K562 (cell line): ENCODE measurements around the gene POR. TPM values are rescaled to one million over a fixed set of nuclear protein-coding genes. Genes with fewer than 3 reads are reported as not detected.

Experiments
- ARHGAP35 ChIP-seq: fragments of 450-650 bp; IDR thresholded peaks from 2 replicates; pipeline ENCODE4 v1.6.1; 2018; ENCODE audit not compliant: partially characterized antibody
- CHCHD3 ChIP-seq: fragments of 250-450 bp; sonication (Bioruptor Pico); IDR thresholded peaks from 2 replicates; pipeline ENCODE4 v2.1.2; 2022; ENCODE audit warnings: mild to moderate bottlenecking
- ELF1 ChIP-seq: fragments of 200-800 bp; sonication (Bioruptor generic); IDR thresholded peaks from 2 replicates; pipeline ENCODE4 v1.6.1; 2016; ENCODE audit warnings: missing genetic modification characterization, missing compliant biosample characterization
- EWSR1 ChIP-seq: fragments of 450-650 bp; IDR thresholded peaks from 2 replicates; pipeline ENCODE4 v1.6.1; 2018; ENCODE audit warnings: borderline replicate concordance, mild to moderate bottlenecking, low read depth, moderate library complexity; ENCODE audit not compliant: partially characterized antibody
- GTF2F1 ChIP-seq: IDR thresholded peaks from 2 replicates; pipeline ENCODE4 v1.6.1; 2011; ENCODE audit warnings: low read depth, low read length, improper control_type of control experiment
- ILK ChIP-seq: fragments of 450-650 bp; IDR thresholded peaks from 2 replicates; pipeline ENCODE4 v1.6.1; 2016; ENCODE audit warnings: missing genetic modification characterization, low read depth, mild to moderate bottlenecking, missing compliant biosample characterization, moderate library complexity, borderline replicate concordance
- MAZ ChIP-seq, 2 experiments: fragments of 450-650 bp in 1 of 2; sonication (generic) in 1 of 2; formaldehyde crosslinking; IDR thresholded peaks in 1 of 2; conservative IDR thresholded peaks in 1 of 2; 2 replicates each; pipeline versions ENCODE4 v1.4.0 to v1.5.0; 2020; ENCODE audit warnings: mild to moderate bottlenecking in 1 of 2, missing genetic modification reagents in 1 of 2
- MCM2 ChIP-seq: fragments of 450-650 bp; IDR thresholded peaks from 2 replicates; pipeline ENCODE4 v1.6.1; 2017; ENCODE audit warnings: low read depth, mild to moderate bottlenecking
- NFXL1 ChIP-seq: fragments of 450-650 bp; formaldehyde crosslinking; IDR thresholded peaks from 2 replicates; pipeline ENCODE4 v1.4.0; 2021; ENCODE audit warnings: mild to moderate bottlenecking
- PBX2 ChIP-seq, 2 experiments: IDR thresholded peaks in 1 of 2; conservative IDR thresholded peaks in 1 of 2; 2 replicates each; pipeline ENCODE4 v1.6.1; 2016; ENCODE audit warnings: low read depth in 2 of 2, mild to moderate bottlenecking in 1 of 2, missing compliant biosample characterization in 1 of 2, missing genetic modification characterization in 1 of 2, moderate library complexity in 1 of 2
- PHF21A ChIP-seq: fragments of 450-650 bp; IDR thresholded peaks from 2 replicates; pipeline ENCODE4 v1.6.1; 2017; ENCODE audit warnings: low read depth, borderline replicate concordance
- PHTF2 ChIP-seq: fragments of 250-450 bp; sonication (Bioruptor Pico); IDR thresholded peaks from 2 replicates; pipeline ENCODE4 v1.5.0; 2021; ENCODE audit warnings: mild to moderate bottlenecking
- PREB ChIP-seq: sonication (generic); formaldehyde crosslinking; IDR thresholded peaks from 2 replicates; pipeline ENCODE4 v1.8.1; 2023; ENCODE audit warnings: mild to moderate bottlenecking, missing genetic modification reagents
- SAFB ChIP-seq: fragments of 200-400 bp; formaldehyde crosslinking; IDR thresholded peaks from 2 replicates; pipeline ENCODE4 v1.6.1; 2017; ENCODE audit warnings: low read depth, low read length, borderline replicate concordance
- SFPQ ChIP-seq: fragments of 200-400 bp; formaldehyde crosslinking; IDR thresholded peaks from 2 replicates; pipeline ENCODE4 v1.6.1; 2017; ENCODE audit warnings: mild to moderate bottlenecking, low read depth, low read length, moderate library complexity
- SIRT6 ChIP-seq: IDR thresholded peaks from one replicate; pipeline ENCODE4 v1.6.1; 2012; ENCODE audit warnings: low read depth, mild to moderate bottlenecking, control low read depth, inconsistent platforms, low read length, moderate library complexity
- XRCC3 ChIP-seq: fragments of 450-650 bp; IDR thresholded peaks from 2 replicates; pipeline ENCODE4 v1.6.1; 2017; ENCODE audit warnings: mild to moderate bottlenecking, moderate library complexity
- ZC3H8 ChIP-seq: fragments of 450-650 bp; IDR thresholded peaks from 2 replicates; pipeline ENCODE4 v1.6.1; 2017
- ZFPM2 ChIP-seq: fragments of 250-450 bp; sonication (Bioruptor Pico); IDR thresholded peaks from 2 replicates; pipeline ENCODE4 v1.5.1; 2022; ENCODE audit warnings: mild to moderate bottlenecking
- ZNF232 ChIP-seq: sonication (generic); formaldehyde crosslinking; IDR thresholded peaks from 2 replicates; pipeline ENCODE4 v1.8.0; 2022; ENCODE audit warnings: mild to moderate bottlenecking, missing genetic modification reagents
- ZNF436 ChIP-seq: fragments of 250-450, 450-650 bp; sonication (Bioruptor Pico); formaldehyde crosslinking; IDR thresholded peaks from 2 replicates; pipeline ENCODE4 v1.7.0; 2020; ENCODE audit warnings: mild to moderate bottlenecking
- polyA plus RNA-seq, 8 experiments: library from polyadenylated mRNA; depleted of rRNA in 4 of 8; stranded (reverse) in 5 of 8; unstranded in 3 of 8; fragments of >200 nt; fragmentation: Nextera tagmentation in 2 of 8; fragmentation: Illumina TruSeq in 1 of 8; extraction: Ambion mirVana in 2 of 8; extraction: Trizol in 1 of 8; gene quantifications; 2 replicates each; pipeline versions ENCODE4 v1.2.1 to v1.2.3, GENCODE V29; 2011 to 2014; ENCODE audit warnings: inconsistent platforms in 1 of 8, missing spikeins in 1 of 8
- total RNA-seq, 7 experiments: library from RNA; depleted of rRNA in 6 of 7; stranded (reverse); fragments of >200 nt in 6 of 7; fragmentation: Illumina TruSeq in 2 of 7; extraction: Trizol in 2 of 7; gene quantifications; 2 replicates each; pipeline versions ENCODE4 v1.2.1 to v1.2.3, GENCODE V29; 2011 to 2021; ENCODE audit warnings: low replicate concordance in 1 of 7

The POR gene
- total and polyA plus RNA-seq, 9 of the 15 experiments (the other 6 are each of a cell fraction or from before 2014, with no cell fraction given), result 4.7 to 142 (median 40.8) TPM

- TF ChIP-seq SIRT6 (no peak), MAZ (CRISPR knock-in tag; conservative IDR thresholded peaks at IDR 0.05 in 1 of 2, IDR thresholded peaks at IDR 0.05 in 1 of 2) (peak; percentile 82 to 94), PHF21A (no peak), PREB (CRISPR knock-in tag) (peak; percentile 95; the same call in 1 of the 2 replicates), CHCHD3 (CRISPR knock-in tag) (peak; percentile 51; the same call in 1 of the 2 replicates), ZNF232 (peak; percentile 89; the same call in 1 of the 2 replicates), GTF2F1 (peak; percentile 73; the same call in 1 of the 2 replicates), ZC3H8 (no peak), EWSR1 (no peak), XRCC3 (no peak), SFPQ (no peak), PHTF2 (CRISPR knock-in tag) (no peak), MCM2 (no peak), ARHGAP35 (no peak), SAFB (peak; percentile 38; the same call in 1 of the 2 replicates), ZNF436 (CRISPR knock-in tag) (no peak), ILK (tag) (no peak), PBX2 (CRISPR knock-in tag; IDR thresholded peaks at IDR 0.05; ENCODE audit: low read depth) (no peak), PBX2 (tag; conservative IDR thresholded peaks at IDR 0.05; ENCODE audit: low read depth) (no peak), ZFPM2 (peak; percentile 92; the same call in 1 of the 2 replicates), NFXL1 (CRISPR knock-in tag) (no peak), ELF1 (tag) (peak; percentile 53; the same call in 1 of the 2 replicates)
Observed at GRCh38 chr7:75914655-75915415, at the start of gene POR (continued).
